ENCODE measurements around the gene RAPGEF5. TPM values are rescaled to one million over a fixed set of nuclear protein-coding genes. Genes with fewer than 3 reads are reported as not detected.

RAPGEF5 gene
- total RNA-seq, 1 experiment from 2014 or later = 13.3 TPM

DNA sequence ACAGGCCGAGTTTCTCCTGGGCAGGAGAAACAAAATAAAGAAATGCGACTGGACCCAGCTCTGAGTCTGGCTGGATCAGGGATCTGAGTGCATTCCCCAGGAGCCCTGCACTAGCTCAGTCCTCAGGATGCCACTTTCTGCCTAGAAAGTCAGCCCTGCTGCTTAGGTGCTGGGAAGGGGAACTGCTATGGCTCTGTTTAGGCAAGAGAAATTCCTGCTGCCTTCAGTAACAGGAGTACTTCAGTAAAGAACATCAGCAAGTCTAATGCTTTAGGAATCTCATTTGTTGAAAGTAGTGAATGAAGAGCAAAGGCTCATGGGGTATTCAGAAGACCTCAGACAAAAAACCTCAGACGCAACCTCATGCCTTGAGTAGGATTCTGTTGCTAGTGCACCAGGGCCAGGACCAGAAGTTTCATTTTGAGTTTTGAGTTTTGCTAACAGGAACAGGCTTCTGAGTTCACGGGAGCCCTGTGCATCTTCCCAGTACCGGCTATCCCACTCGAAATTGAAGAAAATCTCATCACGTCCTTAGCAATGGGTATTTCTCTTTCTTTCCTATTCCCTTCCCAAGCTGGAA lies 240.4 kb downstream of the RAPGEF5 start:
- Histone ChIP-seq H3T11ph (ENCODE audit: low read length) (no peak overlapping the region), H3K56ac (ENCODE audit: insufficient read length, low read depth, low read length) (no peak overlapping the region), H3K23me2 (ENCODE audit: insufficient read length, low read depth, low read length, poor library complexity, severe bottlenecking) (no peaks in the 10 kb centered on the region), H3K18ac (ENCODE audit: insufficient read length, low read depth, low read length) (no peak overlapping the region), H3K27ac (ENCODE audit: insufficient read length, low read depth, low read length) (no peak overlapping the region), H4K91ac (ENCODE audit: insufficient read length, low read depth, low read length) (no peak overlapping the region), H4K20me1 (ENCODE audit: control insufficient read depth, insufficient read depth, insufficient read length) (no peaks in the 10 kb centered on the region), H3K23ac (ENCODE audit: insufficient read length, low read depth, low read length) (no peak overlapping the region), H3K79me1 (ENCODE audit: insufficient read depth, low read depth, low read length, poor library complexity, severe bottlenecking) (no peaks in the 10 kb centered on the region), H3K4me2 (ENCODE audit: insufficient read depth, insufficient read length, low read length) (no peak overlapping the region), H2AK5ac (ENCODE audit: insufficient read length, low read length) (no peak overlapping the region), H2BK20ac (ENCODE audit: low read depth, low read length, poor library complexity, severe bottlenecking) (no peak overlapping the region), H2BK120ac (ENCODE audit: low read depth, low read length, poor library complexity, severe bottlenecking) (no peak overlapping the region), H4K8ac (replicated peaks; ENCODE audit: insufficient read length, low read depth, low read length) (no peak overlapping the region), H2AFZ (ENCODE audit: low read length) (no peak overlapping the region), H3K27me3 (ENCODE audit: insufficient read depth, low read length) (no peaks in the 10 kb centered on the region), H3K14ac (ENCODE audit: insufficient read depth, low read length) (no peak overlapping the region), H3K9me3 (ENCODE audit: control insufficient read depth, low read depth, low read length) (no peaks in the 10 kb centered on the region), H2BK5ac (ENCODE audit: insufficient read length, low read length) (no peak overlapping the region), H3K9ac (ENCODE audit: extremely low read depth, insufficient read length, low read length) (no peak overlapping the region), H3K79me2 (ENCODE audit: insufficient read depth, low read length) (no peaks in the 10 kb centered on the region), H3K4ac (ENCODE audit: low read depth, low read length) (no peak overlapping the region), H4K5ac (ENCODE audit: insufficient read length, low read depth, low read length) (no peak overlapping the region), H2BK15ac (ENCODE audit: low read depth, low read length) (no peak overlapping the region), H2BK12ac (ENCODE audit: insufficient read length, low read depth, low read length) (no peak overlapping the region), H3K4me1 (ENCODE audit: insufficient read depth, low read length) (no peaks in the 10 kb centered on the region)
- no peaks in the 10 kb centered on the region for H3K9me3 Mint-ChIP-seq
- peaks cover 3 to 10% of the 10 kb centered on the region in 2 experiments; a peak in 3 of 4 replicates for H3K4me1 Mint-ChIP-seq
- peak; percentile 5 for DNase-seq
- WGBS (ENCODE audit: extremely low coverage, insufficient read length, low lambda C conversion rate) = no CpG with 5 or more reads among the region's 7 CpGs
- TF ChIP-seq, protein P1, sequence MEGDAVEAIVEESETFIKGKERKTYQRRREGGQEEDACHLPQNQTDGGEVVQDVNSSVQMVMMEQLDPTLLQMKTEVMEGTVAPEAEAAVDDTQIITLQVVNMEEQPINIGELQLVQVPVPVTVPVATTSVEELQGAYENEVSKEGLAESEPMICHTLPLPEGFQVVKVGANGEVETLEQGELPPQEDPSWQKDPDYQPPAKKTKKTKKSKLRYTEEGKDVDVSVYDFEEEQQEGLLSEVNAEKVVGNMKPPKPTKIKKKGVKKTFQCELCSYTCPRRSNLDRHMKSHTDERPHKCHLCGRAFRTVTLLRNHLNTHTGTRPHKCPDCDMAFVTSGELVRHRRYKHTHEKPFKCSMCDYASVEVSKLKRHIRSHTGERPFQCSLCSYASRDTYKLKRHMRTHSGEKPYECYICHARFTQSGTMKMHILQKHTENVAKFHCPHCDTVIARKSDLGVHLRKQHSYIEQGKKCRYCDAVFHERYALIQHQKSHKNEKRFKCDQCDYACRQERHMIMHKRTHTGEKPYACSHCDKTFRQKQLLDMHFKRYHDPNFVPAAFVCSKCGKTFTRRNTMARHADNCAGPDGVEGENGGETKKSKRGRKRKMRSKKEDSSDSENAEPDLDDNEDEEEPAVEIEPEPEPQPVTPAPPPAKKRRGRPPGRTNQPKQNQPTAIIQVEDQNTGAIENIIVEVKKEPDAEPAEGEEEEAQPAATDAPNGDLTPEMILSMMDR (conservative IDR thresholded peaks at IDR 0.05) = no peak
- no peaks in the 10 kb centered on the region for H3K27me3 Mint-ChIP-seq (ENCODE audit: low read depth)
- H3K27ac Mint-ChIP-seq = no peak overlapping the region
- H3K36me3 Mint-ChIP-seq (ENCODE audit: insufficient read depth in 1 of 3, low read depth in 3 of 3) = peaks cover 0 to 2% (median 0%) of the 10 kb centered on the region in 3 experiments; a peak in 1 of 7 replicates
- H3K4me3 Mint-ChIP-seq = no peak overlapping the region

Measured in H9 (cell line).